Stomach (tissue), 9 donors: ENCODE data around the gene ZMYND8. TPM values are rescaled to one million over a fixed set of nuclear protein-coding genes. Genes with fewer than 3 reads are reported as not detected.
A peak's percentile ranks its signal among the peaks of the same experiment; 100 is the strongest.

Experiments
- DNase-seq, 2 donors: peaks; one replicate each; pipeline versions ENCODE4 v3.0.0 to v3.0.0-alpha.2; 2013 to 2019
- H3K27ac ChIP-seq, 5 donors: fragments of 200-600 bp in 4 of 5; sonication (generic) in 4 of 5; one replicate each; pipeline ENCODE4 v1.5.1; 2013 to 2019; ENCODE audit warnings: mild to moderate bottlenecking in 1 of 5, moderate library complexity in 1 of 5
- H3K27me3 ChIP-seq, 3 donors: fragments of 200-600 bp; sonication (generic); one replicate each; pipeline ENCODE4 v1.5.1; 2017 to 2019; ENCODE audit warnings: mixed run types in 1 of 3
- H3K36me3 ChIP-seq, 4 donors: fragments of 200-600 bp; sonication (generic); 1 replicate in 3 of 4; 2 replicates in 1 of 4; pipeline ENCODE4 v1.5.1; 2016 to 2019
- H3K4me1 ChIP-seq, 4 donors: fragments of 200-600 bp; sonication (generic); one replicate each; pipeline ENCODE4 v1.5.1; 2016 to 2019
- H3K4me3 ChIP-seq, 4 donors: fragments of 200-600 bp; sonication (generic) in 3 of 4; one replicate each; pipeline ENCODE4 v1.5.1; 2016 to 2019; ENCODE audit warnings: mild to moderate bottlenecking in 1 of 4
- H3K9me3 ChIP-seq, 4 donors: fragments of 200-600 bp; sonication (generic); one replicate each; pipeline ENCODE4 v1.5.1; 2016 to 2019
- EP300 ChIP-seq: sonication (generic); formaldehyde crosslinking; IDR thresholded peaks from one replicate; pipeline ENCODE4 v1.6.1; 2017; ENCODE audit warnings: antibody characterized with exemption
- POLR2A ChIP-seq, 4 donors: fragments of 450-650 bp; IDR thresholded peaks; one replicate each; pipeline ENCODE4 v1.6.1; 2016; ENCODE audit warnings: antibody characterized with exemption in 4 of 4, control low read depth in 2 of 4, mild to moderate bottlenecking in 1 of 4, moderate library complexity in 1 of 4
- POLR2AphosphoS5 ChIP-seq, 3 donors: sonication (generic); formaldehyde crosslinking; IDR thresholded peaks; one replicate each; pipeline ENCODE4 v1.6.1; 2016; ENCODE audit warnings: antibody characterized with exemption in 3 of 3
- WGBS, 5 donors: extraction: QIAGEN DNeasy Blood & Tissue Kit in 3 of 5; methylation state at CpG; one replicate each; pipeline versions ENCODE4 v1.1.5 to v1.1.7; 2013 to 2018; 5-methylcytosine and 5-hydroxymethylcytosine counted together
- intact Hi-C: fragments of 100-400 bp; cut with DNase I; formaldehyde crosslinking; loops from one replicate; pipeline ENCODE4 v1.15.1; 2023; ENCODE audit warnings: low total_unique reads
- polyA plus RNA-seq, 3 donors: library from polyadenylated mRNA; stranded (reverse); fragments of 200-250 nt; gene quantifications; one replicate each; pipeline ENCODE4 v1.2.3, GENCODE V29; 2013
- total RNA-seq, 5 donors: library from RNA; depleted of rRNA; stranded (reverse); fragments of >200 nt; gene quantifications; one replicate each; pipeline versions ENCODE4 v1.1.0 to v1.2.3, GENCODE V29; 2014 to 2016
- TF ChIP-seq, protein P1 (sequence below), 7 experiments: fragments of 450-650 bp in 4 of 7; fragments of 200-600 bp in 3 of 7; sonication (generic) in 3 of 7; IDR thresholded peaks; one replicate each; pipeline ENCODE4 v1.5.1; 2016 to 2019; ENCODE audit warnings: antibody characterized with exemption in 7 of 7, control low read depth in 2 of 7, mild to moderate bottlenecking in 1 of 7
- donor health status: healthy with polysubstance abuse.
- donor health status: Bipolar disorder and iron deficiency.
- donor health status: healthy.

The ZMYND8 gene
- total and polyA plus RNA-seq, 8 donors, result 9.2 to 82.6 (median 39.4) TPM

DNA sequence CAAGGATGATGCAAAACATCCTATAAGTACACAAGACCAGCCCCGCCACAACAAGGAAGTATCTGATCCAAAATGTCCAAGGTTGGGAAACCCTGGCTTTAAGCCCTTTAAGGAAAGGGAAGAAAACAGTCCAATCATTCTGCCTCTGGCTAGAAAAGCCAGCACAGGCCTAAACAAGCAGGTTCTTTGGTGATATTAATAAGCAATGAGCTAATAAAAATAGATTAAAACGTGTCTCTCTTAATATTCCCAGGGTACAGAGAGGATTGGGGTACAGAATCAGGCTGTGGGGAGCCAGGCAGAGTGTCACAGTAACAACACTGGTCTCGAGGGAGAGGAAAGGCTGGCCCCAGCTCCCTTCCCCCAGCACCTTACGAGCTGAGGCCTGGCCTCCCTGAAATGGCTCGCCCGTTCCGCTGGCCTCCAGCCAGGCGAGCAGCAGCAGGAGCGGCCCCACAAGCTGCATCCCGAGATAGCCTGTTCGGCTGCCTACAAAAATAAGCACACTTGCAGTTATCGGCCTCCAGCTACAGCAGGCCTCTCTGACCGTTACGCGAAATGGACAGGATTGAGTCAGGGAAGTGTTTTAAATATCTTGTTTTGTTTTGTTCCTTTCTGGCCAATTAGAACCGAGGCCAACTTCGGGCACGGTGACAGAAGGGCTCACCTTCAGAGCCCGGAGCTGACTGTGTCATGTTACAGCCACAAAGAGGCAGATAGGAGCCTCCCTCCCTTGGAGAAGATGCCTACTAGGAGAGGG, 4.0 kb upstream of the ZMYND8 start:
- H3K4me3 ChIP-seq, result no peak overlapping the region
- peaks cover 62 to 75% (median 66%) of the 10 kb centered on the region in 4 donors for H3K4me1 ChIP-seq
- no peaks in the 10 kb centered on the region for H3K27me3 ChIP-seq
- 5 to 19% (median 8%) methylated on average over 19 of the region's 19 CpGs for WGBS, 5 donors
- H3K9me3 ChIP-seq, result no peaks in the 10 kb centered on the region
- TF ChIP-seq, protein P1, sequence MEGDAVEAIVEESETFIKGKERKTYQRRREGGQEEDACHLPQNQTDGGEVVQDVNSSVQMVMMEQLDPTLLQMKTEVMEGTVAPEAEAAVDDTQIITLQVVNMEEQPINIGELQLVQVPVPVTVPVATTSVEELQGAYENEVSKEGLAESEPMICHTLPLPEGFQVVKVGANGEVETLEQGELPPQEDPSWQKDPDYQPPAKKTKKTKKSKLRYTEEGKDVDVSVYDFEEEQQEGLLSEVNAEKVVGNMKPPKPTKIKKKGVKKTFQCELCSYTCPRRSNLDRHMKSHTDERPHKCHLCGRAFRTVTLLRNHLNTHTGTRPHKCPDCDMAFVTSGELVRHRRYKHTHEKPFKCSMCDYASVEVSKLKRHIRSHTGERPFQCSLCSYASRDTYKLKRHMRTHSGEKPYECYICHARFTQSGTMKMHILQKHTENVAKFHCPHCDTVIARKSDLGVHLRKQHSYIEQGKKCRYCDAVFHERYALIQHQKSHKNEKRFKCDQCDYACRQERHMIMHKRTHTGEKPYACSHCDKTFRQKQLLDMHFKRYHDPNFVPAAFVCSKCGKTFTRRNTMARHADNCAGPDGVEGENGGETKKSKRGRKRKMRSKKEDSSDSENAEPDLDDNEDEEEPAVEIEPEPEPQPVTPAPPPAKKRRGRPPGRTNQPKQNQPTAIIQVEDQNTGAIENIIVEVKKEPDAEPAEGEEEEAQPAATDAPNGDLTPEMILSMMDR (IDR thresholded peaks at IDR 0.05), result no peak
- TF ChIP-seq POLR2AphosphoS5 (IDR thresholded peaks at IDR 0.05) (peak; percentile 77 to 91 (median 86)), POLR2A (IDR thresholded peaks at IDR 0.05) (no peak), EP300 (peak; percentile 77)
- no peaks in the 10 kb centered on the region for H3K36me3 ChIP-seq
- peak; percentile 86 to 94 for DNase-seq
- peak overlapping the region; percentile 95 to 100 (median 99) for H3K27ac ChIP-seq
- intact Hi-C loops, result no loop called here

DNA sequence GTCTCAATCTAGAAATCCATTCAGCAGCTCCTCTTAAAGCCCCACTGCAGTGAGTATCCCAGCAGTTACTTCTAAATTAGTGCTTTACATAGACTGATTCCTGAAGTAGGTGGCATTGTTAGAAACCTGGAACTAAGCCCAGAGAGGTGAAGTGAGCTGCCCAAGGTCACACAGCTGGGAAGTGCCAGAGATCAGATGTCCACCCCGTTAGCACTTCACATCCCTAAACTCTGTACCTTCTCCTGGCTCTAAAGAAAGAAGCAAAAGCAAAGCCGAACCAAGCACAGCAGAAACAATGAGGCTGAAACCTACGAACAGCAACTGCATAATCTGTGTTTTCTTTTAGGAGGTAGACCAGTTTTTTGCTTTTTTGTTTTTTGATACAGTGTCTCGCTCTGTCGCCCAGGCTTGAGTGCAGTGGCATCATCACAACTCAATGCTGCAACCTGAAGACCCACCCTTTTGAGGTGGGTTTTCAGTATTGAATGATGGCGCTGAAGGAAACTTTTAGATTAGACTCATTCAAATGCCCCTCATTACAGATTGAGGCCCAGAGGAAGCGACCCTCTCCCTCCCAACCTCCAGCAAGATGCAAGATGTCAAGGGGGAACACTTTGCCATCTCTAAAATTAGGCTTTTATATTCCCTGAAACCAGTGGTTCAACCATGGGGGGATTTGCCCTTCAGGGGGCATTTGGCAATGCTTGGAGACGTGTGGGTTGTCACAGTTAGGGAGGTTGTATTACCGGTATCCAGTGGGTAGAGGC, 3.2 kb upstream of the ZMYND8 start:
- Histone ChIP-seq H3K9me3 (no peaks in the 10 kb centered on the region), H3K4me1 (peaks cover 68 to 78% (median 71%) of the 10 kb centered on the region in 4 donors), H3K27me3 (no peaks in the 10 kb centered on the region), H3K36me3 (no peaks in the 10 kb centered on the region), H3K27ac (peak overlapping the region; percentile 95 to 100 (median 99)), H3K4me3 (no peak overlapping the region)
- DNase-seq, result no peak
- intact Hi-C loops, result no loop called here
- TF ChIP-seq, protein P1 (IDR thresholded peaks at IDR 0.05), result no peak
- TF ChIP-seq POLR2A (IDR thresholded peaks at IDR 0.05), result no peak
- no peak for TF ChIP-seq POLR2AphosphoS5 (IDR thresholded peaks at IDR 0.05)
- no peak for TF ChIP-seq EP300
- 37 to 53% (median 40%) methylated on average over 9 of the region's 9 CpGs for WGBS, 5 donors

DNA sequence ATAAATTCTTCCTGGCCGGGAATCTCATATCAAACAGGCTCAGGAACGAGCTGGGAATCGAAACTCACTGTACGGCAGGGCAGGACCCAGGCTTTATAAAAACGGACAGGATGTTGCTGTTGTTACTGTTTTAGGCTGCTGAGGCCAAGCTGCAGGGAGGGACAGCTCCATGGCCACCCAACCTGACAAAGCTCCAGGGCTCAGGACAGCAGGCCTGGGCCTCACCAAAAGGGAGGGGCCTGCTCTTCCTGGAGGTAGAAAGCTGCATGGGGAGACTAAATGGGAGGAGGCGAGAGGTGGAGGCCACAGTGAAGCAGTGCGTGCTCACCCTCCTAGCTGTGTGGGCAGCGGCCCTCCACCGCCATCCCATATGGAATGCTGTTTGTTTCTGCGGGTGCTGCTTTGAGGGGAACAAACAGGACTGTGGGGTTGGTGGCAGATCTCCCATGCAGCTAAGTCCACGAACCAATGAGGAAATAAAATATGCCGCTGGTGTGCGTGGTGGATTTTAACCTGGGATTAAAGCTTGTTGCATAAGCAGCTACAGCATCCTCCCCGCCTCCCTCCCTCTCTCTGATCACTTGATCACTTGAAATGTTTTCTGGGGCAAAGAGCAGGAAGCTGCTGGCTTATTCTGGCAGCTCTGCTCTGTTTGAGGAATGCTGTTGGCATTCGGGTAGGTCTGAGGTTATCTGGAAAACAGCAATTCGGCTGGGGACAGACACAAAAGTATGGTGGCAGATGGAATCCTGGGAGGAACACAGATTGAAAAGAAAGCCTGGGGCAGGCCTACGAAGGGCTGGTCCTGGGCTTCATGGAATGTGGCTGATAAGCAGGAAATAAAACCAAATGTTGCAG, 2.4 kb upstream of the ZMYND8 start:
- 8 to 18% (median 15%) methylated on average over 17 of the region's 17 CpGs for WGBS, 5 donors
- peaks cover 76 to 86% (median 80%) of the 10 kb centered on the region in 4 donors for H3K4me1 ChIP-seq
- H3K27me3 ChIP-seq, result no peaks in the 10 kb centered on the region
- TF ChIP-seq EP300 (no peak), POLR2AphosphoS5 (IDR thresholded peaks at IDR 0.05) (peak; percentile 87 to 97 (median 94)), POLR2A (IDR thresholded peaks at IDR 0.05) (peak in 1 of 4 donors; percentile 8)
- TF ChIP-seq, protein P1 (IDR thresholded peaks at IDR 0.05), result no peak
- H3K27ac ChIP-seq, result peak overlapping the region; percentile 95 to 100 (median 99)
- no peaks in the 10 kb centered on the region for H3K36me3 ChIP-seq
- H3K4me3 ChIP-seq, result no peak overlapping the region
- intact Hi-C loops, result no loop called here
- H3K9me3 ChIP-seq, result no peaks in the 10 kb centered on the region
- peak; percentile 91 to 94 for DNase-seq
